Umbilical cord (tissue), 2 donors: ENCODE results near the gene PLSCR3. TPM values are rescaled to one million over a fixed set of nuclear protein-coding genes. Genes with fewer than 3 reads are reported as not detected.

Source experiments
- DNase-seq: peaks from one replicate; pipeline ENCODE4 v3.0.0-alpha.2; 2015; ENCODE audit warnings: low spot score
- total RNA-seq: library from RNA; depleted of rRNA; stranded (reverse); fragments of >200 nt; gene quantifications from one replicate; pipeline ENCODE4 v1.2.3, GENCODE V29; 2014; ENCODE audit warnings: low replicate concordance; ENCODE audit not compliant: insufficient read depth

Gene PLSCR3
- total RNA-seq, 1 donor from 2014 or later: 21.9 TPM

DNA sequence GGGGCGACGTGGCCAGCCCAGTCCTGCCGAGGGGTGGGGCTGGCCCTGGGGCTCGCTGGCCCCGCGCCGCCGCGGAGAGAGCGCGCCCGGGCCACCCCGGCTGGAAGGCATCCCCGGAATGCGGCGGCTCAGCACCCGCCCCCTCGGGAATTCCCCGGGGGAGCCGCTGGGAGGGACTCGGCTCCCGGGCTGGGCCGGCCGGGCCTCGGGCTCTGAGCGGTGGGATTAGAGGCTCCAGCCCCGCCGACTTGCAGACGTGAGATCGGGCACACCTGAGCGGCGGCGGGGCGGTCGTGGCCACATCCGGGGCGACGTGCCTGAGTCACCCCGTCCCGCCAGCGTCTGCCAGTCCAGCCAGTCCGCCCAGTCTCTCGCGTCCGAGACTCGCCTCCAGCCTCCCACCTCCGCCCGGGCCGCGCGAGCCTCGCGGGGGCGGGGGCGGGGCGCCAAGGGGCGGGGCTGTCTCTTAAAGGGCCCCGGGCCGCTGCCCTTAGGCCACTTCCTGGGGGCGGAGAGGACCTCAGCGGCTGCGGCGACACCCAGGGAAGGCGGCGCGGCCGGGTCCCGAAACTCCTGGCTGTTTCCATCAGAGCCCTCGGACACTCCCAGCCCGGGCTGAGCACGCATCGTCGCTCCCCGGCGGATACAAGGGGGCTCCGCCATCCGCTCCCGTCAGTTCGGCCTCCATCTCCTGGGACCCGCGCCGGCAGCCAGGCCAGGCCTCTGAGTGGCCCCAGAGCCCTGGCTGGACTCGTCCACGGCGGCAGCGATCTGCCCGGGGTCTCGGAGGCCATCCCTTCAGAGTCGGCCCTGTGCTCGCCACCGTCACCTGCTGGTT lies 42.4 kb downstream of the PLSCR3 start, which contains the start of gene KCTD11:
Gene KCTD11 (plus strand): TSS at position 498 of the 838 bp plus-strand sequence.
- DNase-seq: peak; percentile 95

DNA sequence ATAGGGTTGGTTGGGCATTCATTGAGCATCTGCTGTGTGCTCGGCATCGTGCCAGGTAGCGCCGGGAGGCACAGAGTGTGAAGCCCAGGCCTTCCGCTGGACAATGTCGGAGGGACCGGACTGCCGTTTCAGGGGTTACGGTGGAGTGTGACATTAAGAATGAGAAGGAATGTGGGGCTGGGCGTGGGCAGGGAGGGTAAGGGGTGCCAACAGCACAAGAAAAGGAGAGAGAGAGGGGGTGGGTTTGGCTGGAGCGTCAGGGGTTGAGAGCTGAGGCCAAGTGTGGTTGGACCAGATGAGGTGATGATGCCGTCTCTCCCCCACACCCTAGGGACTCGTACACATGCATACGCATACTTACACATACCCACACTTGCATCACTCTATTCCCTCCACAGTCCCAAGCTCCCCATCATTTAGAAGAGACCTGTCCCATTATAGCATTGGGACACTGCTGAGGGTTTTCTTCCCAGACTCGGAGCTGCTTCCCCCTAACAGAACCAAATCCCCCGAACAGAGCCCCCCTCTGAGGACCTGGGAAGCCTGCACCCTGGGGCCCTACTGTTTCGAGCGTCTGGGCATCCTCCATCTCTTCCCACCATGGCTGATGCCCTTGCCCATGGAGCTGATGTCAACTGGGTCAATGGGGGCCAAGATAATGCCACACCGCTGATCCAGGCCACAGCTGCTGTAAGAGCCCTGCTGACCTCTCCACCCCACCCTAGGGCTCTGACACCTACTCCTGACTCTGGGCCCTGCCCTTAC lies 45.7 kb downstream of the PLSCR3 start:
- no peak for DNase-seq

DNA sequence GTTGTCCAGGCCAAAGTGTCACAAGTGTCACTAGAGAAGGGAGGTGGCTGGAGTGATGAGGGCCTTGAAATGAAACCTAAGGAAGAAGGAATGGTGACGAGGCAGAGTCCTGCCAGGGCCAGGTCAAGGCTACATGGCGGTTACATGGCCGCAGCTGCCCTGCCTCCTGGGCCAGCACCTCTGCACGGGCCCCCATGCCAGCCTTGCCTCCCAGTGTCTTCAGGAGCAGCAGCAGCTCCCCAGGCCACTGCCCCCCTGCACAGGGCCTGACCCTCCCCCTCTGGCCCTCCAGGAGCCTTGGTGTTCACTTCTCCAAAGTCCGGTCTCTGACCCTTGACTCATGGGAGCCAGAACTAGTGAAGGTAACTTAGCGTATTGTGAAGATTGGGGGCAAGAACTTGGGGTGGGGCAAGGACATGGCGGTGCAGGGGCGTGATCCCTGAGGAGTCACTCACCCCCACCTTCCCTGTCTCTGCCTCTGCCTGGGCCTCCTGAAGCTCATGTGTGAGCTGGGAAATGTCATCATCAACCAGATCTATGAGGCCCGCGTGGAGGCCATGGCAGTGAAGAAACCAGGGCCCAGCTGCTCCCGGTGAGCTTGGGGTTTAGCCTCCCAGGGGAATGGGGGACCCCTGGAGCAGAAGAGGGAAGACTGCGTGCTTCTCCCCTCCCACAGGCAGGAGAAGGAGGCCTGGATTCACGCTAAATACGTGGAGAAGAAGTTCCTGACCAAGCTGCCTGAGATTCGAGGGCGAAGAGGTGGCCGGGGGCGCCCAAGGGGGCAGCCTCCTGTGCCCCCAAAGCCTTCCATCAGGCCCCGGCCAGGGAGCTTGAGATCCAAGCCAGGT lies 46.5 kb downstream of the PLSCR3 start:
- peak; percentile 69 for DNase-seq

DNA sequence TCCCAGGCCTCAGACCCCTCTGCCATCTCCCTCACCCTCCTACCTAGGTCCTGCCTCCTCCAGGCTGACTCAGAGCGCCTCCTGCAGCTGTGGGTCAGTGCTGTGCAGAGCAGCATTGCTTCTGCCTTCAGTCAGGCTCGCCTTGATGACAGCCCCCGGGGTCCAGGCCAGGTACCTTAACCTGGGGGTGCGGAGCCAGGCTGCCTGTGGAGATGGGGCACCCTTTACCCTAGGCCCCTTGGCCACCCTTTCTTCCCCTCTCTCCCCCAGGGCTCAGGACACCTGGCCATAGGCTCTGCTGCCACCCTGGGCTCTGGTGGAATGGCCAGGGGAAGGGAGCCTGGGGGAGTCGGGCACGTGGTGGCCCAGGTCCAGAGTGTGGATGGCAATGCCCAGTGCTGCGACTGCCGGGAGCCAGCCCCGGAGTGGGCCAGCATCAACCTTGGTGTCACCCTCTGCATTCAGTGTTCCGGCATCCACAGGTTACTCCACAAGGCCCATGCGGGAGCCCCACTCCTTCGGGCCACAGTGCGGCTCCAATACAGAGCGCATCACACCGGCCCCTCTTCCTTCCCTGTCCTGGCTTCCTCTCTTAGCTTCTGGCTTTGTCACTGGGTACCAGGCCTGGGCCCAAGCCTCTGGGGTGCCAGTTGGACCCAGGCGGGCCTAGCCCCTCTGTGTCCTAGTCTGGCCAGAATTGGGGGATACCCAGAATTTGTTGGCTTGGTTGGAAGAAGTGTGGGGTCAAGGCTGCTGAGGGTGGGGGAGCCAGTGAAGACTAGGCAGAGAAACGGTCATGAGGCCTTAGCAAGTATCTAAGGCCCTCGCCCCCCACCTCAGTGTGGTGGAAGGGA lies 47.3 kb downstream of the PLSCR3 start:
- no peak for DNase-seq

DNA sequence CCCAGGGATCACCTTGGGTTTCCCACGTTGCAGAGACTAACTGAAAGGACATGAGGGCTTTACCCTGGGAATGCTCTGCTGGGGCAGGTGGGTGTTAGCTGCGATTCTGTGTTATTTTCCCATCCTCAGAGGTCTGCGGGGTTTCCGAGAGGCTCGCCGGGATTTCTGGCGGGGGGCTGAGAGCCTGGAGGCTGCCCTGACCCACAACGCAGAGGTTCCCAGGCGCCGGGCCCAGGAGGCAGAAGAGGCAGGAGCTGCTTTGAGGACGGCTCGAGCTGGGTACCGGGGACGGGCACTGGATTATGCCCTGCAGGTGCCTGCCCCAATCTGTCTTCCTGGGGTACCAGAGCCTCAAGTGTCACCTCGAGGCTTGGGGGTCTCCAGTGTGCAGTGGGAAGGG lies 51.1 kb downstream of the PLSCR3 start:
- no peak for DNase-seq

DNA sequence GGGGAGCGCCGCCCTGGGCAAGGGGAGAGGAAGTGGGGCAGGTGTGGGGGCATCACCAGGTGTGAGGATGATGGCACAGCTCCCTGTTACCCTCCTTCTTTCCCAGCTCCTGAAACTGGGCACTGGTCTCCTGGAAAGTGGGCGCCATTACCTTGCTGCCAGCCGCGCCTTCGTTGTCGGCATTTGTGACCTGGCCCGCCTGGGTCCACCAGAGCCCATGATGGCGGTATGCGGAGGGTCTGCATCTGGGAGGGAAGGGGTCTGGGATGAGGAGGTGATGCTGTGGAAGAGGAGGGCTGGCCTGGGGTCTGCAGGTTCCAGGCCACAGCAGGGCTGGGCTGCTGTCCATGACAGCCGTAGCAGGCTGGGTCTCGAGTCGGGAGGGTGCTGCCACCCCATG lies 52.5 kb downstream of the PLSCR3 start:
- DNase-seq: no peak

DNA sequence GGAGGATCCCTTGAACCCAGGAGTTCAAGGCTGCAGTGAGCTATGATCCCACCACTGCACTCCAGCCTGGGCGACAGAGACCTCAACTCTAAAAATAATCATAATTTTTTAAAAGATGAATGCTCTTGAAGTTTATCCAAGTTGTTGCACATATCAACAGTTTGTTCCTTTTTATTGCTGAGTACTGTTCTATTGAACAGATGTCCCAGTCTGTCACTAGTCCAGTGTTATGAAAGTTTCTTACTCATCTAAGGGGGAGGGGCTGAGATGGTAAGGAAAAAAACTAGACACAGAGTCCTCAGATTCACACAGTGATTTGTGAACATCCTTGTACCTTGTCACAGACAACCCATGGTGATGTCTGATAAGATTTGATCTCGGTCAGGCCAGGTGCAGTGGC lies 54.1 kb downstream of the PLSCR3 start:
- DNase-seq: no peak

Other genes with a start within 250 kb of the PLSCR3 start
- 1.2 TPM for gene ASGR1, start 215.2 kb downstream of the PLSCR3 start, total RNA-seq
- gene DLG4, start 174.7 kb downstream of the PLSCR3 start, total RNA-seq: 18.3 TPM
- 147 TPM for gene ACADVL, start 174.6 kb downstream of the PLSCR3 start, total RNA-seq
- gene DVL2, start 160.0 kb downstream of the PLSCR3 start, total RNA-seq: 64.8 TPM
- 29.1 TPM for gene PHF23, start 155.1 kb downstream of the PLSCR3 start, total RNA-seq
- 240 TPM for gene GABARAP, start 152.1 kb downstream of the PLSCR3 start, total RNA-seq
- 15.4 TPM for gene CTDNEP1, start 142.8 kb downstream of the PLSCR3 start, total RNA-seq
- gene ELP5, start 142.3 kb downstream of the PLSCR3 start, total RNA-seq: 13.7 TPM
- 14.2 TPM for gene CLDN7, start 132.0 kb downstream of the PLSCR3 start, total RNA-seq
- gene SLC2A4, start 112.8 kb downstream of the PLSCR3 start, total RNA-seq: 7.7 TPM
- 0.96 TPM for gene YBX2, start 99.9 kb downstream of the PLSCR3 start, total RNA-seq
- gene EIF5A, start 86.9 kb downstream of the PLSCR3 start, total RNA-seq: 136 TPM
- 20.5 TPM for gene GPS2, start 79.2 kb downstream of the PLSCR3 start, total RNA-seq
- 35.6 TPM for gene NEURL4, start 65.2 kb downstream of the PLSCR3 start, total RNA-seq
- 5.3 TPM for gene ACAP1, start 58.0 kb downstream of the PLSCR3 start, total RNA-seq
- gene KCTD11, start 42.4 kb downstream of the PLSCR3 start, total RNA-seq: 18.3 TPM
- gene TMEM95, start 39.4 kb downstream of the PLSCR3 start, total RNA-seq: not detected
- gene TNK1, start 13.4 kb downstream of the PLSCR3 start, total RNA-seq: 12.8 TPM
- gene TMEM256, start 9.6 kb upstream of the PLSCR3 start, total RNA-seq: 89.3 TPM
- gene NLGN2, start 13.3 kb upstream of the PLSCR3 start, total RNA-seq: 4.8 TPM
- gene SPEM1, start 25.8 kb upstream of the PLSCR3 start, total RNA-seq: not detected
- gene SPEM2, start 31.1 kb upstream of the PLSCR3 start, total RNA-seq: not detected
- gene SPEM3, start 34.3 kb upstream of the PLSCR3 start, total RNA-seq: 0.96 TPM
- gene TMEM102, start 40.9 kb upstream of the PLSCR3 start, total RNA-seq: 1.9 TPM
- 12.8 TPM for gene FGF11, start 45.0 kb upstream of the PLSCR3 start, total RNA-seq
- gene CHRNB1, start 50.5 kb upstream of the PLSCR3 start, total RNA-seq: 8.9 TPM
- 18.1 TPM for gene ZBTB4, start 85.1 kb upstream of the PLSCR3 start, total RNA-seq
- 0.24 TPM for gene SLC35G6, start 86.9 kb upstream of the PLSCR3 start, total RNA-seq
- gene POLR2A, start 89.8 kb upstream of the PLSCR3 start, total RNA-seq: 40.7 TPM
- gene TNFSF12, start 154.5 kb upstream of the PLSCR3 start, total RNA-seq: 14.9 TPM
- gene TNFSF13, start 164.2 kb upstream of the PLSCR3 start, total RNA-seq: 7.7 TPM
- gene SENP3, start 167.4 kb upstream of the PLSCR3 start, total RNA-seq: 56.6 TPM
- 8.4 TPM for gene CD68, start 185.1 kb upstream of the PLSCR3 start, total RNA-seq
- 38.0 TPM for gene MPDU1, start 189.3 kb upstream of the PLSCR3 start, total RNA-seq
- gene SOX15, start 195.6 kb upstream of the PLSCR3 start, total RNA-seq: 1.9 TPM
- 32.7 TPM for gene FXR2, start 220.4 kb upstream of the PLSCR3 start, total RNA-seq
- gene SAT2, start 233.3 kb upstream of the PLSCR3 start, total RNA-seq: 39.7 TPM
- gene SHBG, start 235.6 kb upstream of the PLSCR3 start, total RNA-seq: 3.9 TPM